Dedifferentiated amniotic fluid mesenchymal stem cell (primary cell): ENCODE measurements around the gene SLCO1B1.
"Not testable (repeated sequence)": the region's sequence is repeated elsewhere in the genome, so short reads cannot be mapped to it uniquely, and the experiment has no call there.

Experiments
- DNase-seq: peaks from one replicate; pipeline ENCODE4 v3.0.0-alpha.2; 2016; ENCODE audit errors: extremely low spot score

Gene SLCO1B1

GRCh38 chr12:21130998-21131397 is at the start of gene SLCO1B1:
Gene SLCO1B1, plus strand, starts transcription at chr12:21131194. Its CDS starts 10,381 bp downstream, at chr12:21141575.
- DNase-seq: no peak

- DNase-seq: not testable (repeated sequence)
Measured at GRCh38 chr12:21084753-21085152, 46.2 kb upstream of the SLCO1B1 start.

GRCh38 chr12:21111732-21112131 is 19.3 kb upstream of the SLCO1B1 start:
- no peak for DNase-seq

GRCh38 chr12:21113266-21113665 is 17.7 kb upstream of the SLCO1B1 start:
- DNase-seq: no peak

- no peak for DNase-seq
Measured at GRCh38 chr12:21117995-21118394, 13.0 kb upstream of the SLCO1B1 start.

GRCh38 chr12:21118760-21119159 is 12.2 kb upstream of the SLCO1B1 start:
- no peak for DNase-seq

- DNase-seq: no peak
Measured at GRCh38 chr12:21129351-21129750, 1.6 kb upstream of the SLCO1B1 start.

GRCh38 chr12:21129906-21130305 is 1.1 kb upstream of the SLCO1B1 start:
- no peak for DNase-seq

GRCh38 chr12:21137318-21137999 is 6.5 kb downstream of the SLCO1B1 start:
- not testable (repeated sequence) for DNase-seq

- DNase-seq: no peak
Measured at GRCh38 chr12:21138016-21138415, 7.0 kb downstream of the SLCO1B1 start.

- no peak for DNase-seq
Measured at GRCh38 chr12:21144309-21144708, 13.3 kb downstream of the SLCO1B1 start.

GRCh38 chr12:21149861-21150260 is 18.9 kb downstream of the SLCO1B1 start:
- not testable (repeated sequence) for DNase-seq

GRCh38 chr12:21151184-21151583 is 20.2 kb downstream of the SLCO1B1 start:
- DNase-seq: no peak

GRCh38 chr12:21155522-21156351 is 24.7 kb downstream of the SLCO1B1 start:
- no peak for DNase-seq

GRCh38 chr12:21165048-21165447 is 34.1 kb downstream of the SLCO1B1 start:
- no peak for DNase-seq

- DNase-seq: no peak
Measured at GRCh38 chr12:21169878-21170472, 39.0 kb downstream of the SLCO1B1 start.

- no peak for DNase-seq
Measured at GRCh38 chr12:21172079-21172478, 41.1 kb downstream of the SLCO1B1 start.

- peak; percentile 19 for DNase-seq
Measured at GRCh38 chr12:21183721-21184275, 52.8 kb downstream of the SLCO1B1 start.

- no peak for DNase-seq
Measured at GRCh38 chr12:21190016-21190415, 59.0 kb downstream of the SLCO1B1 start.

GRCh38 chr12:21214433-21214832 is 83.4 kb downstream of the SLCO1B1 start:
- DNase-seq: not testable (repeated sequence)

- DNase-seq: no peak
Measured at GRCh38 chr12:21219206-21219605, 88.2 kb downstream of the SLCO1B1 start.

GRCh38 chr12:21220266-21220665 is 89.3 kb downstream of the SLCO1B1 start:
- DNase-seq: no peak
